HG02642 (cell line): ENCODE measurements around the gene VSIR.

Source experiments
- ATAC-seq: cut with Tn5 transposase; IDR thresholded peaks from one replicate; pipeline ENCODE4 v1.9.1; 2021; ENCODE audit warnings: mild to moderate bottlenecking; ENCODE audit not compliant: unreplicated experiment, poor library complexity

The VSIR gene

GRCh38 chr10:71783917-71784678 lies 10.8 kb upstream of the VSIR start:
- no peak for ATAC-seq

GRCh38 chr10:71782917-71783490 lies 9.7 kb upstream of the VSIR start:
- no peak for ATAC-seq

- no peak for ATAC-seq
Measured at GRCh38 chr10:71782221-71782916, 9.0 kb upstream of the VSIR start.

GRCh38 chr10:71780719-71781118 lies 7.4 kb upstream of the VSIR start:
- ATAC-seq, result no peak

- no peak for ATAC-seq
Measured at GRCh38 chr10:71780156-71780555, 6.8 kb upstream of the VSIR start.

GRCh38 chr10:71779641-71780040 lies 6.3 kb upstream of the VSIR start:
- ATAC-seq, result no peak

- ATAC-seq, result no peak
Measured at GRCh38 chr10:71778071-71778825, 4.9 kb upstream of the VSIR start.

GRCh38 chr10:71777213-71777985 lies 4.1 kb upstream of the VSIR start:
- ATAC-seq, result no peak

- no peak for ATAC-seq
Measured at GRCh38 chr10:71776481-71776925, 3.2 kb upstream of the VSIR start.

GRCh38 chr10:71774916-71775702 lies 1.8 kb upstream of the VSIR start:
- no peak for ATAC-seq

GRCh38 chr10:71772832-71773220 lies 494 bp downstream of the VSIR start:
- peak; percentile 3 for ATAC-seq

- no peak for ATAC-seq
Measured at GRCh38 chr10:71771821-71772617, 1.3 kb downstream of the VSIR start.

GRCh38 chr10:71771204-71771603 lies 2.1 kb downstream of the VSIR start:
- ATAC-seq, result no peak

- no peak for ATAC-seq
Measured at GRCh38 chr10:71770789-71771188, 2.5 kb downstream of the VSIR start.

GRCh38 chr10:71770255-71770654 lies 3.1 kb downstream of the VSIR start:
- ATAC-seq, result no peak

GRCh38 chr10:71769279-71769823 lies 4.0 kb downstream of the VSIR start:
- peak; percentile 10 for ATAC-seq

- no peak for ATAC-seq
Measured at GRCh38 chr10:71767420-71768035, 5.8 kb downstream of the VSIR start.
